IgD-negative memory B cell (primary cell): ENCODE measurements around the gene TMTC1. TPM values are rescaled to one million over a fixed set of nuclear protein-coding genes. Genes with fewer than 3 reads are reported as not detected.

Source experiments
- H3K27ac Mint-ChIP-seq, 3 donors: one replicate each; pipeline ENCODE4 v1.8.0; 2020 to 2022; ENCODE audit warnings: mild to moderate bottlenecking in 3 of 3, mixed read lengths in 3 of 3, moderate library complexity in 1 of 3
- H3K27me3 Mint-ChIP-seq: one replicate; pipeline ENCODE4 v1.8.0; 2021; ENCODE audit warnings: mixed read lengths
- H3K36me3 Mint-ChIP-seq: one replicate; pipeline ENCODE4 v1.8.0; 2020; ENCODE audit warnings: mild to moderate bottlenecking, mixed read lengths
- H3K4me1 Mint-ChIP-seq, 3 donors: one replicate each; pipeline ENCODE4 v1.8.0; 2020 to 2022; ENCODE audit warnings: mixed read lengths in 3 of 3, mild to moderate bottlenecking in 1 of 3
- H3K4me3 Mint-ChIP-seq, 4 donors: one replicate each; pipeline ENCODE4 v1.8.0; 2020 to 2022; ENCODE audit warnings: mild to moderate bottlenecking in 4 of 4, mixed read lengths in 4 of 4, moderate library complexity in 3 of 4
- H3K9me3 Mint-ChIP-seq, 3 donors: one replicate each; pipeline ENCODE4 v1.8.0; 2020 to 2021; ENCODE audit warnings: mixed read lengths in 3 of 3, mild to moderate bottlenecking in 1 of 3
- polyA plus RNA-seq: library from polyadenylated mRNA; unstranded; fragments of 300-500 nt; fragmentation: Illumina TruSeq; gene quantifications from one replicate; pipeline ENCODE4 v1.2.3, GENCODE V29; 2021

TMTC1 gene
- polyA plus RNA-seq, 1 donor from 2014 or later, result not detected

DNA sequence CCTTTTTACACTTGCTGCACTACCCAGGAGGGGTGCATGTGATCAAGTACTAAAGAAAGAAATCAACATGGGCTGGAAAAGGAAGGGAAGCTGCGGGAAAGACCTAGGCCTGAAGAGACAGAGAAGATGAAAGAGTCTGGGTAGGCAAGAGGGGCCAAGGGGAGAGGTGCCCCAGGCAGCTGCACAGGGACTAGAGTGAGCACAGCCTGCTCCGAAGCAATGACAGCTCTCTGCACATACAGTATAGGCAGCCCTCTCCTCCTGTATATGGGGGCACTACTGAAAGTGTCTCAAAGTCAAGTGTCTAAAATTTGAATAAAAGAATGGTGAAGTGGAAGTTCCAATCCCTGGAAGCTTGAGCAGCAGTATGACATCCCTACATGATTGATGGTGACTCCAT lies 112.0 kb downstream of the TMTC1 start:
- Mint-ChIP-seq H3K27ac (no peak overlapping the region), H3K4me1 (no peaks in the 10 kb centered on the region), H3K9me3 (peaks cover 0 to 2% (median 0%) of the 10 kb centered on the region in 3 donors), H3K27me3 (no peaks in the 10 kb centered on the region), H3K36me3 (no peaks in the 10 kb centered on the region), H3K4me3 (no peak overlapping the region)

DNA sequence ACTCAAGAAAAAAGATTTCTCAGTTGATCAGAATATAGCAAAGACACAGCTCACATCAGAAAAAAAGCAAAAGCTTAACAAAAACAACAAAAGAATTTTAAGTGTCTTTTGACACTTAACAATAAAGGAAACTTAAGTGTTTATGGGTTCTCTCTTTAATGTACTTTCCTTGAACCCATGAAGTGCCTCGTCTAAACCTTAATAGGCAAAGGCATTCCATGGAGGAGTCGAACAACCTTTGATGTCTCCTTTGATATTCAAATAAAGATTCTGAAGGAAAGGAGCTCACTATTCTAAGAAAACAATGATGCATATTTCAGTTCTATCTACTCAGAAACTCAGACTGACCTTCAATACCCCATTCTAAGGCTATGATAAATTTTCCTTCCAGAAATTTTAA lies 116.7 kb downstream of the TMTC1 start:
- no peaks in the 10 kb centered on the region for H3K27me3 Mint-ChIP-seq
- no peak overlapping the region for H3K4me3 Mint-ChIP-seq
- no peaks in the 10 kb centered on the region for H3K4me1 Mint-ChIP-seq
- peaks cover 0 to 4% (median 0%) of the 10 kb centered on the region in 3 donors for H3K9me3 Mint-ChIP-seq
- H3K27ac Mint-ChIP-seq, result no peak overlapping the region
- no peaks in the 10 kb centered on the region for H3K36me3 Mint-ChIP-seq

- Mint-ChIP-seq H3K36me3 (no peaks in the 10 kb centered on the region), H3K4me3 (no peak overlapping the region), H3K27me3 (no peaks in the 10 kb centered on the region), H3K4me1 (no peaks in the 10 kb centered on the region), H3K27ac (no peak overlapping the region), H3K9me3 (peaks cover 0 to 4% (median 0%) of the 10 kb centered on the region in 3 donors)
Observed at GRCh38 chr12:29665107-29665506, 118.6 kb downstream of the TMTC1 start.

DNA sequence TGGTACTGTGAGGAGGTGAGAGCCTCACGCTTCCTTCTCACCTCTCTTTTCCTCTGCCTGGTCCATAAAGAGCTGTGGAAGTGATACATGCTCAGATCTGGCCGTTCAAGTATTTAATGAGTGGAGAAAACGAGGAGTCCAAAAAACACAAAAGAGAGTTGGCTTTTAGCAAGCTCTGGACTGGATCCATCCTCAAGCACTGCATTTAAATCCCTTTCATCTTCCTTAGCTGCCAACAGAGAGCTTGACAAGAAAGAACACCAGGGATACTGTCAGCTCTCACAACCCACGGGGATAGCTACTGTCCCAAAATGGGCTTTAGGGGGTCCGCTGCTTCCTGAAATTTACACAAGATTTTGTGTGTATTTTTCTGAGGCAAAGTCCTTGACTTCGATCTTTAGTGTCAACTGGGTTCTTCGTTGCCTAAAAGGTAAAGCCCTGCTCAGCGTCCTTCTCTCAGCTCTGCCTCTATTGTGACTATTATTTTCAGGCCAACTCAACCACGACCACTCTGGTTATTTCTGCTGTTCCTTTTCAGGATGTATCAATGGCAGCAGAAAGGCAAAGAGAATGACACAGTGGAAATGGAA lies 120.9 kb downstream of the TMTC1 start:
- no peak overlapping the region for H3K27ac Mint-ChIP-seq
- no peak overlapping the region for H3K4me3 Mint-ChIP-seq
- no peaks in the 10 kb centered on the region for H3K36me3 Mint-ChIP-seq
- H3K9me3 Mint-ChIP-seq, result peaks cover 0 to 2% (median 0%) of the 10 kb centered on the region in 3 donors
- H3K27me3 Mint-ChIP-seq, result no peaks in the 10 kb centered on the region
- H3K4me1 Mint-ChIP-seq, result peaks cover 0 to 2% (median 0%) of the 10 kb centered on the region in 3 donors

DNA sequence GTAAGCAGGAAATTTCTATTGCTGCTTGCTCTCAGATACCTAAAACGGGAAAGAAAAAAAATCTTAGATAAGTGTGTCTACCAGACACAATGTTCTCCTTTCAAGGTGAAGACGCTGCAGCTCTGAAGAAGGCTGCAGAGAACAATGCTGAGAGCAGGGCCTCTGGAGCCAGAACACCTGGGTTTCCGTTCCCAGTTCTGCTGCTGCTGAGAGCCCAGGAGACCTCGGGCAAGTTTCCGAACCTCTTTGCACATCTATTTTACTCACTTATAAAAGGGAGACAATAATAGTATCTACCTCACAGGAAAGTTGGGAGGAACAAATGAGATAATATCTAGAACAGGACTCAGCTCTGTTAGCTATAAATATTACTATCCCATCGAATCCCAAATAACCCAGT lies 122.9 kb downstream of the TMTC1 start:
- H3K9me3 Mint-ChIP-seq, result peaks cover 0 to 2% (median 0%) of the 10 kb centered on the region in 3 donors
- H3K4me1 Mint-ChIP-seq, result peaks cover 0 to 2% (median 0%) of the 10 kb centered on the region in 3 donors
- H3K27ac Mint-ChIP-seq, result no peak overlapping the region
- no peak overlapping the region for H3K4me3 Mint-ChIP-seq
- no peaks in the 10 kb centered on the region for H3K27me3 Mint-ChIP-seq
- no peaks in the 10 kb centered on the region for H3K36me3 Mint-ChIP-seq

DNA sequence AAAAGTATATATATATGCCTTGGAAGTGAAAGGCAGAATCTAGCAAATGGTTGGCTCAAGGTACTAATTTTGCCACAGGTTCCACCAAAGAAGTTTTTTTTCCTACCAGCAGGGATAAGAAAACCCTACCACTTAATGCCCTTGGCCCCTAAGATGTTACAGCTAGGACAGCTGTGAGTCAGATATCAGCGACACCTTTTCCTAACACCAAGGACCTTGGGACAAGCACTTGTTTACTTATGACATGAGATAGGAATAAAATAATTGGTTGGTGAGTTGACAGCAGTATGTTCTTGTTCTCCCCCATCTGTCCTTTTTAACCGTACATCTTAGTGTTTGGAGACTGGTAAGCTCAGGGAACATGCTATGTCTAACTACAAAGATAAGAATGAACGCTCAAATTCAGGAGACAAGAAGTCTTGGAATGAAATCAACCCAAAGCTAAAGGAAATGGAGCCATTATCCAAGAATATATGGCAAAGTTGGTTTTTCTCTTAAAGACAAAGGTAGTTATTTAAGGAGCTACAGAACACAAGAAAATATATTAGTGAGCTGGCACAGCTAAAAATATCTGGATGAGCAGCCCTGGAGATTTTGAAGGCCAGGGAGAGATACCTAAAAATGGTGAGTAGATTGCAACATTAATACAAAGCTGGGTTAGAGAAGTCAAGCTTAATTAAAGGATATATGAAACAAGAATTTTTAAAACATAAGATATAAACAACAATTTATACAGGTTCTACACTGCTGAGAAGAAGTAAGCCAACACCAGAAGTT lies 126.8 kb downstream of the TMTC1 start:
- Mint-ChIP-seq H3K9me3 (peaks cover 0 to 2% (median 0%) of the 10 kb centered on the region in 3 donors), H3K36me3 (no peaks in the 10 kb centered on the region), H3K27me3 (no peaks in the 10 kb centered on the region), H3K4me3 (no peak overlapping the region), H3K4me1 (peaks cover 0 to 2% (median 0%) of the 10 kb centered on the region in 3 donors), H3K27ac (no peak overlapping the region)

- H3K4me1 Mint-ChIP-seq, result peaks cover 0 to 2% (median 0%) of the 10 kb centered on the region in 3 donors
- H3K9me3 Mint-ChIP-seq, result peaks cover 0 to 2% (median 0%) of the 10 kb centered on the region in 3 donors
Observed at GRCh38 chr12:29655861-29656260, 127.9 kb downstream of the TMTC1 start.

GRCh38 chr12:29653286-29653685 lies 130.5 kb downstream of the TMTC1 start:
- no peak overlapping the region for H3K4me3 Mint-ChIP-seq
- no peak overlapping the region for H3K27ac Mint-ChIP-seq
- no peaks in the 10 kb centered on the region for H3K27me3 Mint-ChIP-seq
- H3K9me3 Mint-ChIP-seq, result peaks cover 0 to 2% (median 0%) of the 10 kb centered on the region in 3 donors
- no peaks in the 10 kb centered on the region for H3K36me3 Mint-ChIP-seq
- H3K4me1 Mint-ChIP-seq, result no peaks in the 10 kb centered on the region

More at GRCh38 chr12:29655861-29656260, 127.9 kb downstream of the TMTC1 start:
- no peak overlapping the region for H3K4me3 Mint-ChIP-seq
- no peaks in the 10 kb centered on the region for H3K36me3 Mint-ChIP-seq
- H3K27ac Mint-ChIP-seq, result no peak overlapping the region
- H3K27me3 Mint-ChIP-seq, result no peaks in the 10 kb centered on the region

- no peak overlapping the region for H3K27ac Mint-ChIP-seq
- no peaks in the 10 kb centered on the region for H3K27me3 Mint-ChIP-seq
- H3K36me3 Mint-ChIP-seq, result no peaks in the 10 kb centered on the region
- no peaks in the 10 kb centered on the region for H3K4me1 Mint-ChIP-seq
- H3K4me3 Mint-ChIP-seq, result no peak overlapping the region
- H3K9me3 Mint-ChIP-seq, result peaks cover 0 to 2% (median 0%) of the 10 kb centered on the region in 3 donors
Observed at GRCh38 chr12:29650371-29650770, 133.4 kb downstream of the TMTC1 start.

GRCh38 chr12:29649722-29650121 lies 134.0 kb downstream of the TMTC1 start:
- Mint-ChIP-seq H3K4me3 (no peak overlapping the region), H3K9me3 (peaks cover 0 to 2% (median 0%) of the 10 kb centered on the region in 3 donors), H3K27me3 (no peaks in the 10 kb centered on the region), H3K36me3 (no peaks in the 10 kb centered on the region), H3K27ac (no peak overlapping the region), H3K4me1 (no peaks in the 10 kb centered on the region)

- Mint-ChIP-seq H3K4me1 (peaks cover 0 to 1% (median 0%) of the 10 kb centered on the region in 3 donors), H3K4me3 (no peak overlapping the region), H3K27ac (no peak overlapping the region), H3K36me3 (no peaks in the 10 kb centered on the region), H3K9me3 (peaks cover 0 to 4% (median 2%) of the 10 kb centered on the region in 3 donors), H3K27me3 (peaks cover 4% of the 10 kb centered on the region)
Observed at GRCh38 chr12:29644536-29645162, 139.1 kb downstream of the TMTC1 start.

DNA sequence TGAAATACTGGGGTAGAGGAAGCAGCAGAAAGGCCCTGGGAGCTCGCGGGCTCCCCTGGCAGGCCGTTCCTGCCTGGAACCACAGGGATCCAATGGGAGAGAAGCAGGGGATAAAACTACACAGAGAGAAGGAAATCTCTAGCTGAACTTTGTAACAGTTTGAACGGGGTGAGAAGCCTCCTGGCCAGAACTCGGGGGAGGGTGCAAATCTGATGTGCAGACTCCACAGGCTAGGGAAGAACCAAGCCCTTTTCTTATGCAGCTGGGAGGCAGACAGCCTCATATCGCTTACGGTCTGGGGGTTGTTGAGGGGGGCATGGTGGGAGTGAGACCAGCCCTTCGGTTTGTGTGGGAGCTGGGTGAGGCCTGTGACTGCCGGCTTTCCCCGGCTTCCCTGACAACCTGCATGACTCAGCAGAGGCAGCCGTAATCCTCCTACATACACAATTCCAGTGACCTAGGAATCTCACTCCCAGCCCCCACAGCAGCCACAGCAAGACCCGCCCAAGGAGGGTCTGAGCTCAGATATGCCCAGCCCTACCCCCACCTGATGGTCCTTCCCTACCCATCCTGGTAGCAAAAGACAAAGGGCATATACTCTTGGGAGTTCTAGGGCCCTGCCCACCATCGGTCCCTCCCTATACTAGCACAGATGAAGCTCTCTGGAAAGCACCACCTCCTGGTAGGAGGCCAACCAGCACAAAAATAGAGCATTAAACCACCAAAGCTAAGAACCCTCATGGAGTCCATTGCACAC lies 143.0 kb downstream of the TMTC1 start:
- Mint-ChIP-seq H3K27ac (no peak overlapping the region), H3K9me3 (peaks cover 0 to 6% (median 6%) of the 10 kb centered on the region in 3 donors), H3K36me3 (no peaks in the 10 kb centered on the region), H3K27me3 (peaks cover 6% of the 10 kb centered on the region), H3K4me3 (no peak overlapping the region), H3K4me1 (peaks cover 0 to 1% (median 0%) of the 10 kb centered on the region in 3 donors)

DNA sequence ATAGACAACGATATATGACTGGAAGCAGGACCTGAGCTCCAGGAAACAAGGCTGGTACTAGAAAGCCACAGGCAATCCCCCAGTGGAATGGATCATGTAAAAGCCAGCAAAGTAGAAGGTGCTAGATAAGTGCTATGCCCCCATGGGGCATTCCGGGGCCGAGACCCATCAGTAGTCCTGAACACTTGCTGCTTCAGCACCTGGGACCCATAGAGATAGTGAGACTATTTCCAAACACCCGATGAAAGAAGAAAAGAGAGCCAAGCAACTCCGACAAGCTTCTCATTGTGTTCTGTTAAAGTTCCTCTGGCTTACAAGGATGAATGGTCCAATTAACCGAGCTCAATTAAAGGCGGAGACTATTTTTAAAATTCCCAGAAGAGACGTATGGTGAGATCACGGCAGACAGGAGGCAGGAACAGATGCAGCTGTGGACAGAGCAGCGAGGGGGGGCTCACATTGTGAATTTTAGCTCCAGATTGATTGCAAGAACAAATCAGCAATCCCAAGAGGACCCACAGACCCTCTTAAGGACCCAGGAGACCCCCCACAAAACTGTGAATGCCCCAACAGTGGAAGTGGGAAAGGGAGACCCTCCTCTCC lies 143.7 kb downstream of the TMTC1 start:
- H3K27ac Mint-ChIP-seq, result no peak overlapping the region
- H3K4me1 Mint-ChIP-seq, result peaks cover 0 to 1% (median 0%) of the 10 kb centered on the region in 3 donors
- no peaks in the 10 kb centered on the region for H3K36me3 Mint-ChIP-seq
- peaks cover 0 to 6% (median 6%) of the 10 kb centered on the region in 3 donors for H3K9me3 Mint-ChIP-seq
- H3K4me3 Mint-ChIP-seq, result no peak overlapping the region
- H3K27me3 Mint-ChIP-seq, result peaks cover 6% of the 10 kb centered on the region

DNA sequence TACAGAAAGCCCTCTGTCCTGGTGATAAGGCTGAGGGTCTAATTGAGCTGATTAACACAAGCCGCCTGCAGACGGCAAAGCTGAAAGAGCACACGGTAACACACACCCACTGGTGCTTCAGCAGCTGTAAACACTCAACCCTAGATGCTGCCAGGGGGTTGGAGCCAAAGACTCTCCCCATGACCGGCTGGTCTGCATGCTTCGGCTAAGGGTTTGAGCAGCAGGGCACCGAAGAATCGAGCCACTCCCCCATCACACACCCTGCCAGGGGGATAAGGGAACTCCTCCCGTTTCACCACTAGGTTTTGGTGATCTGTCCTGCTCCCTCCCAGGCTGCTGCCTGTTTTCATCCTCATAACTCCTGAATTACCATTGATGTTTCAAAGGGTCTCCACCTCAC lies 145.2 kb downstream of the TMTC1 start:
- Mint-ChIP-seq H3K9me3 (peaks cover 0 to 6% (median 6%) of the 10 kb centered on the region in 3 donors), H3K27me3 (peaks cover 6% of the 10 kb centered on the region), H3K4me3 (no peak overlapping the region), H3K27ac (no peak overlapping the region), H3K4me1 (no peaks in the 10 kb centered on the region), H3K36me3 (no peaks in the 10 kb centered on the region)
